Panc1 (cell line): ENCODE measurements around the gene THRB. TPM values are rescaled to one million over a fixed set of nuclear protein-coding genes. Genes with fewer than 3 reads are reported as not detected.

Experiments used
- ATAC-seq: fragments of 200-7000 bp; cut with Tn5 transposase; 2 replicates; pipeline ENCODE4 v1.9.1; 2020; ENCODE audit warnings: mild to moderate bottlenecking, moderate library complexity
- BruUV-seq: library from RNA; stranded (reverse); fragments of 400-500 nt; replicated peaks from 2 replicates; lab custom pipeline; 2021; lab: Mats Ljungman, UMichigan
- CTCF ChIA-PET: fragments of 300-600 bp; sonication (Branson Sonifier 250); formaldehyde crosslinking; loops from one replicate; lab custom pipeline; 2022; ENCODE audit warnings: antibody characterized with exemption; lab: Charles Lee
- POLR2A ChIA-PET: fragments of 300-600 bp; sonication (Branson Sonifier 250); formaldehyde crosslinking; loops from one replicate; lab custom pipeline; 2022; ENCODE audit warnings: antibody characterized with exemption; lab: Charles Lee
- DNase-seq: peaks from one replicate; pipeline ENCODE4 v3.0.0-alpha.2; 2010; ENCODE audit warnings: low read depth, low spot score
- H3K27ac ChIP-seq: 2 replicates; pipeline ENCODE4 v1.5.1; 2011; ENCODE audit warnings: mild to moderate bottlenecking, low read length, inconsistent platforms
- H3K27me3 ChIP-seq: fragments of 200-500 bp; sonication (Bioruptor generic); 2 replicates; pipeline ENCODE4 v1.6.0; 2014; ENCODE audit warnings: low read length, inconsistent platforms; ENCODE audit not compliant: control insufficient read depth, insufficient read depth
- H3K36me3 ChIP-seq: fragments of 200-500 bp; sonication (Bioruptor generic); 2 replicates; pipeline ENCODE4 v1.5.1; 2014; ENCODE audit warnings: inconsistent platforms, mild to moderate bottlenecking, low read length, moderate library complexity; ENCODE audit not compliant: control insufficient read depth, insufficient read depth
- H3K4me1 ChIP-seq: 2 replicates; pipeline ENCODE4 v1.5.1; 2011; ENCODE audit warnings: inconsistent platforms, mild to moderate bottlenecking, low read length, moderate library complexity; ENCODE audit not compliant: control insufficient read depth, insufficient read depth
- H3K4me3 ChIP-seq, 2 experiments: 2 replicates each; pipeline ENCODE4 v1.5.1; 2011 to 2012; ENCODE audit warnings: low read depth in 2 of 2, low read length in 2 of 2, mild to moderate bottlenecking in 2 of 2, inconsistent platforms in 1 of 2, moderate library complexity in 1 of 2
- H3K9me3 ChIP-seq: fragments of 200-500 bp; sonication (Bioruptor generic); 2 replicates; pipeline ENCODE4 v1.5.1; 2014; ENCODE audit warnings: low read depth, mild to moderate bottlenecking, inconsistent platforms, low read length, moderate library complexity; ENCODE audit not compliant: control insufficient read depth, insufficient read depth
- POLR2AphosphoS5 ChIP-seq: IDR thresholded peaks from 2 replicates; pipeline ENCODE4 v1.6.1; 2012; ENCODE audit warnings: mild to moderate bottlenecking, low read depth, low read length, moderate library complexity
- SIN3A ChIP-seq: IDR thresholded peaks from 2 replicates; pipeline ENCODE4 v1.6.1; 2012; ENCODE audit warnings: low read depth, mild to moderate bottlenecking, low read length, moderate library complexity, borderline replicate concordance; ENCODE audit not compliant: insufficient read depth
- TCF7L2 ChIP-seq: IDR thresholded peaks from 2 replicates; pipeline ENCODE4 v1.6.1; 2011; ENCODE audit warnings: mild to moderate bottlenecking, low read depth, low read length, inconsistent platforms
- in situ Hi-C: cut with HindIII; loops from 2 replicates; pipeline ENCODE4 v1.10.0; 2016; ENCODE audit warnings: low sequenced_read_pairs, low pct_unique_long_range_greater_than_20kb
- intact Hi-C: fragments of 100-400 bp; cut with micrococcal nuclease; formaldehyde crosslinking; loops from one replicate; pipeline ENCODE4 v1.10.0; 2022; ENCODE audit not compliant: unreplicated experiment
- total RNA-seq: library from RNA; stranded (reverse); gene quantifications from one replicate; pipeline ENCODE4 v1.2.1, GENCODE V29; 2021; ENCODE audit not compliant: unreplicated experiment
- TF ChIP-seq, protein P1 (sequence below): fragments of 450-650 bp; IDR thresholded peaks from 2 replicates; pipeline ENCODE4 v1.5.1; 2017; ENCODE audit warnings: mild to moderate bottlenecking
- TF ChIP-seq, protein P2 (sequence below), 2 experiments: IDR thresholded peaks; 2 replicates each; pipeline ENCODE4 v1.6.1; 2011 to 2012; ENCODE audit warnings: low read depth in 2 of 2, control low read depth in 1 of 2, low read length in 1 of 2, mild to moderate bottlenecking in 1 of 2, moderate library complexity in 1 of 2; ENCODE audit not compliant: insufficient read depth in 1 of 2

THRB gene
- total RNA-seq, 1 experiment from 2014 or later, result 3.9 TPM

DNA sequence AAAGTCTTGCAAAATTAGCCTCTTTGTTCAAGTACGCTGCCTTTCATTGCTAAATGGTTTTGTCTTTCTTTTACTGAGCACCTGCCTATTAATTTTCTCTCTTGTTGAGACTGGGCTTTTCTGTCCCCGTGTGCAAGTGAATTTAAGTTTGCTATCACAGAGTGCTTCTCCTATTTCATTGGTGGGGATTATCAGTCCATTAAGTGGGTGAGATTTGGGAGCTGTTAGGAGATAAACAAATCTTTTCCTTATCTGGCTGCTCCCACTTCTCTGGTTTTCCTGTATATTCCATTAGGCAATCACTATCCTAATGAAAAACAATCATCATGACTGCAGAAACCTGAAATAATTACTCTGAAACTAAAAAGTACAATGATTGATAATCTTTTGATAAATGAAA is 295.4 kb downstream of the THRB start:
- H3K4me1 ChIP-seq, result no peaks in the 10 kb centered on the region
- POLR2A ChIA-PET, result no interaction called here
- H3K36me3 ChIP-seq, result no peaks in the 10 kb centered on the region
- DNase-seq (no peak), ATAC-seq (no peak)
- H3K27ac ChIP-seq, result no peak overlapping the region
- in situ Hi-C loops, result no loop called here
- TF ChIP-seq TCF7L2 (no peak), SIN3A (no peak), POLR2AphosphoS5 (no peak)
- TF ChIP-seq, protein P1, sequence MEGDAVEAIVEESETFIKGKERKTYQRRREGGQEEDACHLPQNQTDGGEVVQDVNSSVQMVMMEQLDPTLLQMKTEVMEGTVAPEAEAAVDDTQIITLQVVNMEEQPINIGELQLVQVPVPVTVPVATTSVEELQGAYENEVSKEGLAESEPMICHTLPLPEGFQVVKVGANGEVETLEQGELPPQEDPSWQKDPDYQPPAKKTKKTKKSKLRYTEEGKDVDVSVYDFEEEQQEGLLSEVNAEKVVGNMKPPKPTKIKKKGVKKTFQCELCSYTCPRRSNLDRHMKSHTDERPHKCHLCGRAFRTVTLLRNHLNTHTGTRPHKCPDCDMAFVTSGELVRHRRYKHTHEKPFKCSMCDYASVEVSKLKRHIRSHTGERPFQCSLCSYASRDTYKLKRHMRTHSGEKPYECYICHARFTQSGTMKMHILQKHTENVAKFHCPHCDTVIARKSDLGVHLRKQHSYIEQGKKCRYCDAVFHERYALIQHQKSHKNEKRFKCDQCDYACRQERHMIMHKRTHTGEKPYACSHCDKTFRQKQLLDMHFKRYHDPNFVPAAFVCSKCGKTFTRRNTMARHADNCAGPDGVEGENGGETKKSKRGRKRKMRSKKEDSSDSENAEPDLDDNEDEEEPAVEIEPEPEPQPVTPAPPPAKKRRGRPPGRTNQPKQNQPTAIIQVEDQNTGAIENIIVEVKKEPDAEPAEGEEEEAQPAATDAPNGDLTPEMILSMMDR, result no peak
- TF ChIP-seq, protein P2, sequence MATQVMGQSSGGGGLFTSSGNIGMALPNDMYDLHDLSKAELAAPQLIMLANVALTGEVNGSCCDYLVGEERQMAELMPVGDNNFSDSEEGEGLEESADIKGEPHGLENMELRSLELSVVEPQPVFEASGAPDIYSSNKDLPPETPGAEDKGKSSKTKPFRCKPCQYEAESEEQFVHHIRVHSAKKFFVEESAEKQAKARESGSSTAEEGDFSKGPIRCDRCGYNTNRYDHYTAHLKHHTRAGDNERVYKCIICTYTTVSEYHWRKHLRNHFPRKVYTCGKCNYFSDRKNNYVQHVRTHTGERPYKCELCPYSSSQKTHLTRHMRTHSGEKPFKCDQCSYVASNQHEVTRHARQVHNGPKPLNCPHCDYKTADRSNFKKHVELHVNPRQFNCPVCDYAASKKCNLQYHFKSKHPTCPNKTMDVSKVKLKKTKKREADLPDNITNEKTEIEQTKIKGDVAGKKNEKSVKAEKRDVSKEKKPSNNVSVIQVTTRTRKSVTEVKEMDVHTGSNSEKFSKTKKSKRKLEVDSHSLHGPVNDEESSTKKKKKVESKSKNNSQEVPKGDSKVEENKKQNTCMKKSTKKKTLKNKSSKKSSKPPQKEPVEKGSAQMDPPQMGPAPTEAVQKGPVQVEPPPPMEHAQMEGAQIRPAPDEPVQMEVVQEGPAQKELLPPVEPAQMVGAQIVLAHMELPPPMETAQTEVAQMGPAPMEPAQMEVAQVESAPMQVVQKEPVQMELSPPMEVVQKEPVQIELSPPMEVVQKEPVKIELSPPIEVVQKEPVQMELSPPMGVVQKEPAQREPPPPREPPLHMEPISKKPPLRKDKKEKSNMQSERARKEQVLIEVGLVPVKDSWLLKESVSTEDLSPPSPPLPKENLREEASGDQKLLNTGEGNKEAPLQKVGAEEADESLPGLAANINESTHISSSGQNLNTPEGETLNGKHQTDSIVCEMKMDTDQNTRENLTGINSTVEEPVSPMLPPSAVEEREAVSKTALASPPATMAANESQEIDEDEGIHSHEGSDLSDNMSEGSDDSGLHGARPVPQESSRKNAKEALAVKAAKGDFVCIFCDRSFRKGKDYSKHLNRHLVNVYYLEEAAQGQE (IDR thresholded peaks at IDR 0.05; ENCODE audit: insufficient read depth in 1 of 2, low read depth in 2 of 2, low read length in 1 of 2), result no peak
- no peaks in the 10 kb centered on the region for H3K9me3 ChIP-seq
- CTCF ChIA-PET, result no interaction called here
- intact Hi-C loops, result no loop called here
- H3K27me3 ChIP-seq, result no peaks in the 10 kb centered on the region
- BruUV-seq, result no TSS peak
- no peak overlapping the region for H3K4me3 ChIP-seq

DNA sequence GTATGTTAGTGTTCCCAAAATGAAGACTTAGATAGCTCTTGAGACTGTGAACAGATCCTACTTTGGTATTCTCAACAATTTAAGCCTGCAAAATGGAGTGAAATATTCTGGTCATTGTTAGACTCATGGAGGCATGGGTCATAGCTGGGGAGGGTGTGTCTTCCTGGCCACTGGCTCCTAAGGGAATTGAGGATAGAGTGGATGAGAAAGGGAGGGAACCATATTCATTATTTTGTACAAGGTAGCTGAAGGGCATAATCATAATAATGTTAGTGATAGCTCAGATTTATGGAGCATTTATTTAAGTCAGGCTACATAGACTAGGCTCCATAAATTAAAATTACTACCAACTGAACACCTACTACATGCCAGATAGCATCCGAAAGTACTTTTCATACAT is 295.9 kb downstream of the THRB start:
- in situ Hi-C loops, result no loop called here

More for the DNA sequence above, 295.9 kb downstream of the THRB start:
- Histone ChIP-seq H3K4me3 (no peak overlapping the region), H3K4me1 (no peaks in the 10 kb centered on the region), H3K27ac (no peak overlapping the region), H3K27me3 (no peaks in the 10 kb centered on the region), H3K36me3 (no peaks in the 10 kb centered on the region), H3K9me3 (no peaks in the 10 kb centered on the region)
- POLR2A ChIA-PET, result no interaction called here
- DNase-seq (no peak), ATAC-seq (no peak)
- intact Hi-C loops, result no loop called here
- CTCF ChIA-PET, result no interaction called here
- no TSS peak for BruUV-seq
- TF ChIP-seq, protein P1, result no peak
